OCI-LY1 (cell line): Measurements from ENCODE around the gene FREY1.

Experiments used
- H2AFZ ChIP-seq: fragments of 200-600 bp; sonication (generic), shearing (Covaris generic); 2 replicates; pipeline ENCODE4 v1.6.0; 2014; ENCODE audit warnings: antibody characterized with exemption, mild to moderate bottlenecking, low read length
- H3F3A ChIP-seq: fragments of 200-600 bp; sonication (generic), shearing (Covaris generic); 2 replicates; pipeline ENCODE4 v1.6.0; 2014; ENCODE audit warnings: mild to moderate bottlenecking, antibody characterized with exemption, low read length, moderate library complexity; ENCODE audit not compliant: insufficient read depth
- H3K27ac ChIP-seq: fragments of 200-600 bp; sonication (generic); 2 replicates; pipeline ENCODE4 v1.5.1; 2014; ENCODE audit warnings: low read length, mixed run types, mild to moderate bottlenecking, low read depth; ENCODE audit not compliant: poor library complexity, severe bottlenecking
- H3K27me3 ChIP-seq: fragments of 200-600 bp; sonication (generic); 2 replicates; pipeline ENCODE4 v1.6.0; 2014; ENCODE audit warnings: antibody characterized with exemption, mild to moderate bottlenecking, low read length, moderate library complexity; ENCODE audit not compliant: insufficient read depth
- H3K36me3 ChIP-seq: fragments of 200-600 bp; sonication (generic); 2 replicates; pipeline ENCODE4 v1.6.1; 2014; ENCODE audit warnings: mild to moderate bottlenecking, antibody characterized with exemption, low read length, moderate library complexity, mixed read lengths; ENCODE audit not compliant: insufficient read depth
- H3K4me1 ChIP-seq: fragments of 200-600 bp; sonication (generic); 2 replicates; pipeline ENCODE4 v1.5.1; 2014; ENCODE audit warnings: mild to moderate bottlenecking, low read length, moderate library complexity; ENCODE audit not compliant: insufficient read depth, severe bottlenecking
- H3K4me2 ChIP-seq: fragments of 200-600 bp; sonication (generic), shearing (Covaris generic); 2 replicates; pipeline ENCODE4 v1.6.1; 2014; ENCODE audit warnings: low read length
- H3K4me3 ChIP-seq: fragments of 200-600 bp; sonication (generic); 2 replicates; pipeline ENCODE4 v1.5.1; 2014; ENCODE audit warnings: low read length, low read depth, mild to moderate bottlenecking, mixed read lengths; ENCODE audit not compliant: poor library complexity, severe bottlenecking
- H3K79me2 ChIP-seq: fragments of 200-600 bp; shearing (Covaris generic); 2 replicates; pipeline ENCODE4 v1.6.1; 2016; ENCODE audit warnings: mixed run types, low read length, mixed read lengths; ENCODE audit not compliant: insufficient read depth
- H3K9ac ChIP-seq: fragments of 200-600 bp; sonication (generic), shearing (Covaris generic); 2 replicates; pipeline ENCODE4 v1.6.1; 2014; ENCODE audit warnings: mild to moderate bottlenecking, low read length, mixed read lengths
- H3K9me2 ChIP-seq: fragments of 200-600 bp; sonication (generic), shearing (Covaris generic); 2 replicates; pipeline ENCODE4 v1.6.1; 2014; ENCODE audit warnings: low read depth, mild to moderate bottlenecking, low read length, mixed read lengths
- H3K9me3 ChIP-seq: fragments of 200-600 bp; shearing (Covaris generic); 2 replicates; pipeline ENCODE4 v1.6.1; 2014; ENCODE audit warnings: low read length, mixed read lengths
- H4K20me1 ChIP-seq: fragments of 200-600 bp; sonication (generic), shearing (Covaris generic); 2 replicates; pipeline ENCODE4 v1.6.0; 2016; ENCODE audit warnings: mild to moderate bottlenecking, low read length; ENCODE audit not compliant: insufficient read depth
- CTCF ChIP-seq: fragments of 200-600 bp; sonication (generic), shearing (Covaris generic); IDR thresholded peaks from 2 replicates; pipeline ENCODE4 v1.5.1; 2017; ENCODE audit warnings: mild to moderate bottlenecking, antibody characterized with exemption, low read length, moderate library complexity, mixed read lengths
- EZH2 ChIP-seq: fragments of 200-600 bp; sonication (generic), shearing (Covaris generic); IDR thresholded peaks from 2 replicates; pipeline ENCODE4 v1.8.0; 2017; ENCODE audit warnings: borderline replicate concordance, mixed run types, mild to moderate bottlenecking, antibody characterized with exemption, low read length, moderate library complexity, mixed read lengths

Gene FREY1

GRCh38 chr11:45931739-45932138 is 24.7 kb upstream of the FREY1 start:
- H3K9ac ChIP-seq, result peak overlapping the region; percentile 46; the same call in 1 of the 2 replicates
- peak overlapping the region; percentile 69 for H3K4me2 ChIP-seq
- no peak overlapping the region for H2AFZ ChIP-seq
- TF ChIP-seq CTCF (no peak), EZH2 (no peak)
- no peaks in the 10 kb centered on the region for H3K27me3 ChIP-seq
- H3K27ac ChIP-seq, result peak overlapping the region; percentile 86
- peaks cover 32% of the 10 kb centered on the region for H3K36me3 ChIP-seq
- H3K9me3 ChIP-seq, result no peaks in the 10 kb centered on the region
- H3F3A ChIP-seq, result no peaks in the 10 kb centered on the region
- peak overlapping the region; percentile 51 for H3K4me3 ChIP-seq
- no peaks in the 10 kb centered on the region for H3K9me2 ChIP-seq
- peaks cover 61% of the 10 kb centered on the region for H3K4me1 ChIP-seq
- H3K79me2 ChIP-seq, result no peaks in the 10 kb centered on the region
- H4K20me1 ChIP-seq, result no peaks in the 10 kb centered on the region

GRCh38 chr11:45930951-45931570 is 24.0 kb upstream of the FREY1 start:
- peak overlapping the region; percentile 51 for H3K4me3 ChIP-seq
- no peaks in the 10 kb centered on the region for H3F3A ChIP-seq
- no peak overlapping the region for H2AFZ ChIP-seq
- H3K27me3 ChIP-seq, result no peaks in the 10 kb centered on the region; the same call in 1 of the 2 replicates
- peak overlapping the region; percentile 86 for H3K27ac ChIP-seq
- H3K9me2 ChIP-seq, result no peaks in the 10 kb centered on the region
- peaks cover 61% of the 10 kb centered on the region for H3K4me1 ChIP-seq
- H3K36me3 ChIP-seq, result peaks cover 32% of the 10 kb centered on the region
- H3K79me2 ChIP-seq, result no peaks in the 10 kb centered on the region
- TF ChIP-seq CTCF (no peak), EZH2 (no peak)
- H4K20me1 ChIP-seq, result no peaks in the 10 kb centered on the region
- H3K9ac ChIP-seq, result peak overlapping the region; percentile 46; the same call in 1 of the 2 replicates
- H3K4me2 ChIP-seq, result peak overlapping the region; percentile 69
- no peaks in the 10 kb centered on the region for H3K9me3 ChIP-seq

- peaks cover 61% of the 10 kb centered on the region for H3K4me1 ChIP-seq
- no peaks in the 10 kb centered on the region for H3K9me2 ChIP-seq
- H3F3A ChIP-seq, result no peaks in the 10 kb centered on the region
- H3K79me2 ChIP-seq, result no peaks in the 10 kb centered on the region
- H3K4me2 ChIP-seq, result peak overlapping the region; percentile 58
- H3K9me3 ChIP-seq, result no peaks in the 10 kb centered on the region
- H3K9ac ChIP-seq, result peak overlapping the region; percentile 39; the same call in 1 of the 2 replicates
- H3K27ac ChIP-seq, result peak overlapping the region; percentile 86
- no peak overlapping the region for H2AFZ ChIP-seq
- no peaks in the 10 kb centered on the region; the same call in 1 of the 2 replicates for H3K27me3 ChIP-seq
- TF ChIP-seq EZH2, result no peak
- TF ChIP-seq CTCF, result no peak
- no peaks in the 10 kb centered on the region for H4K20me1 ChIP-seq
- peak overlapping the region; percentile 39 for H3K4me3 ChIP-seq
- H3K36me3 ChIP-seq, result peaks cover 24% of the 10 kb centered on the region
These were observed 23.1 kb upstream of the FREY1 start for GRCh38 chr11:45930031-45930794.
